22Rv1 (cell line): Measurements from ENCODE around the gene TMEM200A.

ENCODE experiments used
- ZFX ChIP-seq: fragments of 450-650 bp; IDR thresholded peaks from 2 replicates; pipeline ENCODE4 v1.6.1; 2017; ENCODE audit warnings: antibody characterized with exemption, borderline replicate concordance
- TF ChIP-seq, protein P1 (sequence below): fragments of 450-650 bp; IDR thresholded peaks from 2 replicates; pipeline ENCODE4 v1.5.1; 2017; ENCODE audit warnings: mild to moderate bottlenecking

DNA sequence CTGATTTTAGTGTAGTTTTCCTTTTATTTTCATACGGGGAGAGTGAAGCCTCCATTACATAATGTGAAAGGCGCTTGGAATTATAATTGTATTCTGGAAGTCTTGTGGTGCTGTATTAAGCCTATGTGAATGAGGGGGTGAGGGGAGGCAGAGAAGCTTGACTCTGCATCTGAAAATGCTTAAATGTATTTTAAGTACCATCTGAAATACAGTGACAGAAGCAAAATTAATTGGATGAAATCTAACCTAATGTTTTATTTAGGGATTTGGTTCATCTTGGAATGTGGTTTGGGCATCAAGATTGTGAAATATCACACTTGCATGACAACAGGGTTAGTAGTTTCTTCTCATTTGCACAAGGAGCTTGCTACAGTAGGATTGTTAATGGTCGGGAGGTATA lies 41.2 kb downstream of the TMEM200A start:
- TF ChIP-seq, protein P1, sequence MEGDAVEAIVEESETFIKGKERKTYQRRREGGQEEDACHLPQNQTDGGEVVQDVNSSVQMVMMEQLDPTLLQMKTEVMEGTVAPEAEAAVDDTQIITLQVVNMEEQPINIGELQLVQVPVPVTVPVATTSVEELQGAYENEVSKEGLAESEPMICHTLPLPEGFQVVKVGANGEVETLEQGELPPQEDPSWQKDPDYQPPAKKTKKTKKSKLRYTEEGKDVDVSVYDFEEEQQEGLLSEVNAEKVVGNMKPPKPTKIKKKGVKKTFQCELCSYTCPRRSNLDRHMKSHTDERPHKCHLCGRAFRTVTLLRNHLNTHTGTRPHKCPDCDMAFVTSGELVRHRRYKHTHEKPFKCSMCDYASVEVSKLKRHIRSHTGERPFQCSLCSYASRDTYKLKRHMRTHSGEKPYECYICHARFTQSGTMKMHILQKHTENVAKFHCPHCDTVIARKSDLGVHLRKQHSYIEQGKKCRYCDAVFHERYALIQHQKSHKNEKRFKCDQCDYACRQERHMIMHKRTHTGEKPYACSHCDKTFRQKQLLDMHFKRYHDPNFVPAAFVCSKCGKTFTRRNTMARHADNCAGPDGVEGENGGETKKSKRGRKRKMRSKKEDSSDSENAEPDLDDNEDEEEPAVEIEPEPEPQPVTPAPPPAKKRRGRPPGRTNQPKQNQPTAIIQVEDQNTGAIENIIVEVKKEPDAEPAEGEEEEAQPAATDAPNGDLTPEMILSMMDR = no peak
- no peak for TF ChIP-seq ZFX
